Measurements from ENCODE around the gene GRIN2A. TPM values are rescaled to one million over a fixed set of nuclear protein-coding genes. Genes with fewer than 3 reads are reported as not detected.

The GRIN2A gene
- total RNA-seq, 2 experiments from 2014 or later = not detected

- Mint-ChIP-seq H3K36me3 (ENCODE audit: low read depth) (no peaks in the 10 kb centered on the region), H3K4me1 (ENCODE audit: low read depth) (no peaks in the 10 kb centered on the region), H3K27me3 (peaks cover 3% of the 10 kb centered on the region), H3K9me3 (no peaks in the 10 kb centered on the region), H3K4me3 (no peak overlapping the region), H3K27ac (no peak overlapping the region)
- CTCF ChIA-PET = no interaction called here
- no peak for TF ChIP-seq CTCF (IDR thresholded peaks at IDR 0.05)
- ATAC-seq = no peak
- POLR2A ChIA-PET = interaction anchor here (0.6 kb wide), 1 partner anchor 80 kb away, joined by 3 read pairs; no protein-coding TSS in a partner anchor
- intact Hi-C loops (cut with micrococcal nuclease) = no loop called here
- no peak for DNase-seq
Observed at GRCh38 chr16:10111156-10111761, 71.0 kb downstream of the GRIN2A start.

GRCh38 chr16:10110552-10110951 is 71.7 kb downstream of the GRIN2A start:
- no peaks in the 10 kb centered on the region for H3K4me1 Mint-ChIP-seq (ENCODE audit: low read depth)
- TF ChIP-seq CTCF (IDR thresholded peaks at IDR 0.05) = no peak
- intact Hi-C loops (cut with micrococcal nuclease) = no loop called here
- peaks cover 3% of the 10 kb centered on the region for H3K27me3 Mint-ChIP-seq
- no peak for DNase-seq
- H3K36me3 Mint-ChIP-seq (ENCODE audit: low read depth) = no peaks in the 10 kb centered on the region
- H3K4me3 Mint-ChIP-seq = no peak overlapping the region
- H3K27ac Mint-ChIP-seq = no peak overlapping the region
- no peak for ATAC-seq
- ChIA-PET POLR2A (no interaction called here), CTCF (no interaction called here)
- no peaks in the 10 kb centered on the region for H3K9me3 Mint-ChIP-seq

- Mint-ChIP-seq H3K36me3 (ENCODE audit: low read depth) (no peaks in the 10 kb centered on the region), H3K4me3 (no peak overlapping the region), H3K4me1 (ENCODE audit: low read depth) (no peaks in the 10 kb centered on the region), H3K27ac (no peak overlapping the region), H3K27me3 (peaks cover 8% of the 10 kb centered on the region), H3K9me3 (peaks cover 2% of the 10 kb centered on the region)
- DNase-seq (no peak), ATAC-seq (no peak)
- no peak for TF ChIP-seq CTCF (IDR thresholded peaks at IDR 0.05)
- intact Hi-C loops (cut with micrococcal nuclease) = no loop called here
- CTCF ChIA-PET = no interaction called here
- POLR2A ChIA-PET = no interaction called here
Observed at GRCh38 chr16:10107081-10107480, 75.1 kb downstream of the GRIN2A start.

GRCh38 chr16:10103700-10104099 is 78.5 kb downstream of the GRIN2A start:
- Mint-ChIP-seq H3K4me1 (ENCODE audit: low read depth) (no peaks in the 10 kb centered on the region), H3K4me3 (no peak overlapping the region), H3K27me3 (peaks cover 8% of the 10 kb centered on the region), H3K9me3 (peaks cover 2% of the 10 kb centered on the region), H3K36me3 (ENCODE audit: low read depth) (no peaks in the 10 kb centered on the region), H3K27ac (no peak overlapping the region)
- no peak for TF ChIP-seq CTCF (IDR thresholded peaks at IDR 0.05)
- CTCF ChIA-PET = no interaction called here
- no peak for ATAC-seq
- DNase-seq = no peak
- POLR2A ChIA-PET = no interaction called here
- intact Hi-C loops (cut with micrococcal nuclease) = no loop called here

GRCh38 chr16:10103118-10103517 is 79.1 kb downstream of the GRIN2A start:
- no peaks in the 10 kb centered on the region for H3K4me1 Mint-ChIP-seq (ENCODE audit: low read depth)
- no peaks in the 10 kb centered on the region for H3K36me3 Mint-ChIP-seq (ENCODE audit: low read depth)
- intact Hi-C loops (cut with micrococcal nuclease) = no loop called here
- DNase-seq = no peak
- no peak for TF ChIP-seq CTCF (IDR thresholded peaks at IDR 0.05)
- H3K4me3 Mint-ChIP-seq = no peak overlapping the region
- peaks cover 2% of the 10 kb centered on the region for H3K9me3 Mint-ChIP-seq
- H3K27me3 Mint-ChIP-seq = peaks cover 6% of the 10 kb centered on the region
- ChIA-PET POLR2A (no interaction called here), CTCF (no interaction called here)
- ATAC-seq = no peak
- no peak overlapping the region for H3K27ac Mint-ChIP-seq

Data from activated CD8-positive, alpha-beta T cell treated with anti-CD3 and anti-CD28 coated beads for 36 hours (primary cell).